ENCODE results near the gene AFAP1.

The AFAP1 gene

DNA sequence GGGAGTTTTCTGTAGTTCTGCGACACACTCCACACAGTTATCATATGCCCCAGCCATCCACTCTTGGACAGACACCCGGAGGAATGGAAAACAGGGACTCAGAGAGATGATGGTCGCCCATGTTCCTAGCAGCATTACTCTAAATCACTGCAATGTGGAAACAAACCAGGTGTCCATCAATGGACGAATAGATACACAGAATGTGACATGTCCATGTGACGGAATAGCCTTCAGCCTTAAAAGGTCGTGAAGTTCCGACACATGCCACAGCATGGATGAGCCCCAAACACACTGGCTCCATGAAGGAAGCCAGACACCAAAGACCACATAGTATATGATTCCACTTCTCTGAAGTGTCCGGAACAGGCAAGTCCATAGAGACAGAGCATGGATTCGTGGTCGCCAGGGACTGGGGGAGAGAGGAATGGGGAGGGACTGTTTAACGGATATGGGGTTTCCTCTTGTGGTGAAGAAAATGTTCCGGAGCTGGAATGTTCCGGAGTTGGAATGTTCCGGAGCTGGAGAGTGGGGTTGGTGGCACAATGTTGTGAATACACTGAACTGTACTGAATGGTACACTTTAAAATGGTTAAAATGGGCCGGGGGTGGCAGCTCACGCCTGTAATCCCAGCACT is 28.7 kb upstream of the AFAP1 start:
- no peak for FAIRE-seq
- no peak for DNase-seq (ENCODE audit: low spot score)

DNA sequence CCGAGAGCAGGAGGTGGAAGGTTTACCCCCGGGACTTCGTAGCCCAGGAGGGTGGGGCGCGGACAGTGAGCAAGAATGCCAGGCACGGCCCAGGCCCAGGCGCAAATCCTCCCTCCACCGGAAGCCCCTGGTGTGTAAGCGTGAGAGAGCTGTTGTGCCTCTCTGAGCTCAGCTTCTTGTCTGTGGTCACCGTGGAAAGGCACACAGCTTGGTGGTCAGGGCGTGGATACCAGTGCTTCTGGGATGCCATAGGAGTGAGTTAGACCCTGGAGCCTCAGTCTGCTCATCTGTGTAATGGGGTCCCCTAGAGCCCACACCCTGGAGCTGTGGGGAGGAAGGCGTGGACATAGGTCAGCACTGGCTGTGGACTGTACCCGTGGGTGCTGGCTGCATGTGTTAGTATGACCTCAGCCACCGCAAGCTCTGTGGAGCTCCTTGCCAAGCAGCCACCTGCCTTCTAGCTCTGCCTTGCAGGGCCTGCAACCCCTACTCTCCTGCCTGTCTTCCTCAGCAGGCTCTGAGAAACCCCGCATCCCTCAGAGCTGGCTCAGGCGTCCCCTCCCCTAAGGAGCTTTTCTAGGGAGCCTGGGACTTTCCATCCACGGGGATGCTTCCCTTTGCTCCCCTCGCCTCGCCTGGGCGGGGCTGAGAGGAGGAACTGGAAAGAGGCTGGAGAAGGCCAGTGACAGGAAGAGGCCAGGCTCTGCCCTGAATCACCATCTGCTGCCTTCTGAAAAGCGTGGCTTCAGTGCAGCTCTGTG is 28.0 kb upstream of the AFAP1 start:
- no peak for DNase-seq (ENCODE audit: low spot score)
- no peak for FAIRE-seq

GRCh38 chr4:7967063-7967440 is 27.4 kb upstream of the AFAP1 start:
- DNase-seq (ENCODE audit: low spot score) (no peak), FAIRE-seq (no peak)

DNA sequence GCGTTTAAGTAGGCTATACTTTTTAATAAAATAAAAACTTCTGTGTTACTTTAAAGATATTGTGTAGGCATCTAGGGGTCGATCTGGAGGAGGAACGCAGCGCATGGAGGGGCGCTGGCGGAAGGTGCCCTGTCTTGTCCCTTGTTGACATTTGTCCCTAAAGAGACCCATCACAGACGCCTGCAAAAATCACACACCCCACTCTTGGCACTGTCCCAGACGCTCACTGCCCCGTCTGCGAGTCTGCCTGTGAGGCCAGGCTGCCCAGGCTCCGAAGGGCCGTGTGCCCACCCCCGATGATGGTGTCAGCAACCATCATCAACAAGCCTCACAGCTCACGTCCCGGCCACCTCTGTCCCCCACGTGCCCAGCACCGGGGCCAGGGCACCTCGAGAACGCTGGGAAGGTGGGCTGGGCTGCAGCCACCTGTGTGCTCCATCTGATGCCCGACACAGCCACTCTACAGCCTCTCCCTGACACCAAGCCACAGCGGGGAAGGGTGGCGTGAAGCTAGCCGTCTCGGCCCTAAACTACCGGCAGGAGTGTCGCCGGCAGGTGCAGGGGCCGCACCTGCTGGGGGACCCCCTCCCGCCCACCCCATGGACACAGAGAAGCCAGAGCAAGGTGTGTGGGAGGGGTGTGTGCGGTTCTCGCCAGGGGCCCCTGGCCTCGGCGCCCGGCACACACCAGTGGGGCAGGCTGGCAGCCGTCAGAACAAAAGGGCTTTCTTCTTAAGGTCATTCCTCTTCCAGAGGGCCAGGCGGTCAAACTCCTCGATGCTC is 26.8 kb upstream of the AFAP1 start:
- no peak for FAIRE-seq
- DNase-seq (ENCODE audit: low spot score): no peak

GRCh38 chr4:7964890-7965662 is 25.4 kb upstream of the AFAP1 start:
- no peak for DNase-seq (ENCODE audit: low spot score)
- FAIRE-seq: no peak

- DNase-seq (ENCODE audit: low spot score) (no peak), FAIRE-seq (no peak)
Observed at GRCh38 chr4:7964459-7964858, 24.8 kb upstream of the AFAP1 start.

GRCh38 chr4:7963691-7964090 is 24.0 kb upstream of the AFAP1 start:
- no peak for FAIRE-seq

GRCh38 chr4:7962609-7963508 is 23.2 kb upstream of the AFAP1 start:
- no peak for FAIRE-seq

More at GRCh38 chr4:7963691-7964090, 24.0 kb upstream of the AFAP1 start:
- no peak for DNase-seq (ENCODE audit: low spot score)

DNA sequence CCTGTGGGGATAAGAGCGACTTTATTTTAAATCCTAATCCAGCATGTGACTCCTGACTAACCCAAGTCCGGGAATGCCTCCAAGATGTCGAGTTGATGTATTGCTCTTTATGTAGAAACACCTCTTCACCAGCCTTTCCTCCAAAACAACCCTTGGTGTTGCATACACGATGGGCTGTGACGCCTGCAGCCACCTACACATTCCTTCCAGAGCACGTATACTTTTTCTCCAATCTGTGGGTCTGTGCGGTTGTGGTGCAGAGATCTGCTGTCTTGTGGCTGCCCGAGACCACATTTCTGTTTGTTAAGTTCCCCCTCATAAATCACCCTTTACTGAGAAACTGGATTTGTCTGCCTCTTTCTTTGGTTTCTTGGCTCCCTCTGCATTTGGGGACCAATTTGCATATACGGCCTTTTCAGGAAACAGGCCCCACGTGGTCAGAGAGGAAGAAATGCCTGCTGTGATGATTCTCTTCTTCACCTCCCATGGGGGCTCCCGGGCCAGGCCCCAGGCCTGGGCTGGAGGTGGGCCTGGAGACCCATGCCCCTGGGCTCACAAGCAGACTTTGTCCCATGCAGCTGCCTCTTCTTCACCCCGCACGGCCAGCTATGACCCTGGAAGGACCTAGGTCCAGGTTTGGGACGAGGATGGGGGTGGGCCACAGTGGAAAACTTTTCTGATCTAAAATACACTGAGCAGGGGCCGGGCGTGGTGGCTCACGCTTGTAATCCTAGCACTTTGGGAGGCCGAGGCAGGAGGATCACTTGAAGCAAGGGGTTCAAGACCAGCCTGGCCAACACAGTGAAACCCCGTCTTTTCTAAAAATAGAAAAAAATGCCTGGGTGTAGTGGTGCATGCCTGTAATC is 21.4 kb upstream of the AFAP1 start:
- DNase-seq (ENCODE audit: low spot score) (peak; percentile 79), FAIRE-seq (no peak)

More at GRCh38 chr4:7962609-7963508, 23.2 kb upstream of the AFAP1 start:
- no peak for DNase-seq (ENCODE audit: low spot score)

DNA sequence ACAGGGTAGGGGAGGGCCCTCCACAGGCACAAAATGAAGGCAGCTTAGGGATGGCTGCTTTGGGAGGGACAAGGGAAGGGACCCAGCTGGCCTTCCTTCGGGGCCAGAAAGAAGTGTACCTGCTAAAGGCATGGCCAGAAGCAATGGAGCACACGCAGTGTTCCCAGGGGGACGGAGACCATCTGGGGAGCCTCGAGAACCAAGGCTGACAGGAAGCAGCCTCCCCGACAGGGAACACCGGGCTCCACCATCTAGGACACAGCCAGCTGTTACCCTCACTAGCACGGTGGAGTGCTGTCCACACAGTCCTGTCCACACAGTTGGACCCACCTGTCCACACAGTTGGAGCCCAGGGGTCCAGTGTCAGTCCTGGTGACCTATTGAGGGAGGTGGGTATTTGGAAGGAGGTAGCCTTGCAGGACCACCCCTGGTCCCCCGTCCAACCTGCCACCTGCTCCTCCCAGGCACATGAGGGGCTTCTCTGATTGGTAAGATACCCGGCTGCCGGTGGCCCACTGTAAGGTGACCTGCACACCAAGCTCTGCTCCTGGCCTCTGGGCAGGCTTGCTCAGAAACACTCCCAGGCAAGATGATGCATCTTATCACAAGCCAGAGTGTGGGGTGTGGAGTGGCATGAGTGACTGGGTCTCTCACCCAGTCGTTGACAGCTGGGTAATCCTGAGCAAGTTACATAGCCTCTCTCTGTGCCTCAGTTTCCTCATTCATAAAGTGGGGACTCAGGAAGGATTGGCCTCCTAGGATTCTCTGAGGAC is 20.5 kb upstream of the AFAP1 start:
- FAIRE-seq: no peak
- DNase-seq (ENCODE audit: low spot score): peak; percentile 50

GRCh38 chr4:7959078-7959477 is 19.4 kb upstream of the AFAP1 start:
- FAIRE-seq: no peak
- no peak for DNase-seq (ENCODE audit: low spot score)

DNA sequence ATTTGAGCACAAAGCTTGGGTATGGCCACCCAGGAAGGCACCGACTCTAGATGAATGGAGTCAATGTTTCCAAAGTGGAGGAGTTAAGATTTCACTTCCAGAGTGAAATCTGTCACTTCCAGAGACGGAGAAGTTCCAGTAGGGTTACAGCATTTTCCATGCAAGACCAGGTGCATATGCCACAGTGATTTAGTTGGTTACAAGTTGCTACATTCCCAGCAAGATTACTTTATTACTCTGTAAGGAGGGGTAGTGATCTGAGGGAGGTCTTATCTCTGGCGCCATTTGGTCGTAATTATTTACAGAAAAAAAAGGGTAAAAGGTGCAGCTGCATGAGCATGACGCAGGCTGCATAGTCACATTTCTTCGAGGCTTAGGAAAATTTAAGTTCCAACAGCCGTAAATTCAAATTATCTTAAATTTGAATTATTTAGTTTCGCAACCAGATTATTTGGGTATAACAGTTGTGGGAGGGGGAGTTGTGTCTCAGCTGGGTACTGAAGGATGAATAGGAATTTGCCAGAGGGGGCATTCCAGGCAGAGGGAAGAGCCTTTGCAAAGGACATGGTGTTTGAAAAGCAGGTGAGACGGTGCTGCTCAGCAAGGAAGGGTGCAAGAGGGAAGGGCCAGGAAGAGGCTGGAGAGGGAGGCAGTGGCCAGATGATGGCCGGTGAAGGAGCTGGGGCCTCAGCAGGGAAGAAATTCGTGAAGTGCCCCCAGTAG is 17.4 kb upstream of the AFAP1 start:
- FAIRE-seq (no peak), DNase-seq (ENCODE audit: low spot score) (no peak)

GRCh38 chr4:7956270-7956808 is 16.7 kb upstream of the AFAP1 start:
- FAIRE-seq (no peak), DNase-seq (ENCODE audit: low spot score) (peak; percentile 45)

GRCh38 chr4:7955393-7955792 is 15.7 kb upstream of the AFAP1 start:
- DNase-seq (ENCODE audit: low spot score) (no peak), FAIRE-seq (no peak)

GRCh38 chr4:7952615-7953014 is 13.0 kb upstream of the AFAP1 start:
- DNase-seq (ENCODE audit: low spot score) (no peak), FAIRE-seq (no peak)

- no peak for FAIRE-seq
Observed at GRCh38 chr4:7950301-7951092, 10.8 kb upstream of the AFAP1 start.

GRCh38 chr4:7949759-7950158 is 10.1 kb upstream of the AFAP1 start:
- DNase-seq (ENCODE audit: low spot score) (no peak), FAIRE-seq (no peak)

More at GRCh38 chr4:7950301-7951092, 10.8 kb upstream of the AFAP1 start:
- no peak for DNase-seq (ENCODE audit: low spot score)
